RCC 7860 (cell line): ENCODE measurements around the gene FCRL3.
"Not testable (repeated sequence)": the region's sequence is repeated elsewhere in the genome, so short reads cannot be mapped to it uniquely, and the experiment has no call there.

Experiments used
- DNase-seq: peaks from one replicate; pipeline ENCODE4 v3.0.0-alpha.2; 2015; ENCODE audit warnings: low spot score
- FAIRE-seq: peaks from 2 replicates; lab custom pipeline; 2012; peaks lifted over from hg19 to GRCh38; lab: Jason Lieb, UNC

Gene FCRL3, protein sequence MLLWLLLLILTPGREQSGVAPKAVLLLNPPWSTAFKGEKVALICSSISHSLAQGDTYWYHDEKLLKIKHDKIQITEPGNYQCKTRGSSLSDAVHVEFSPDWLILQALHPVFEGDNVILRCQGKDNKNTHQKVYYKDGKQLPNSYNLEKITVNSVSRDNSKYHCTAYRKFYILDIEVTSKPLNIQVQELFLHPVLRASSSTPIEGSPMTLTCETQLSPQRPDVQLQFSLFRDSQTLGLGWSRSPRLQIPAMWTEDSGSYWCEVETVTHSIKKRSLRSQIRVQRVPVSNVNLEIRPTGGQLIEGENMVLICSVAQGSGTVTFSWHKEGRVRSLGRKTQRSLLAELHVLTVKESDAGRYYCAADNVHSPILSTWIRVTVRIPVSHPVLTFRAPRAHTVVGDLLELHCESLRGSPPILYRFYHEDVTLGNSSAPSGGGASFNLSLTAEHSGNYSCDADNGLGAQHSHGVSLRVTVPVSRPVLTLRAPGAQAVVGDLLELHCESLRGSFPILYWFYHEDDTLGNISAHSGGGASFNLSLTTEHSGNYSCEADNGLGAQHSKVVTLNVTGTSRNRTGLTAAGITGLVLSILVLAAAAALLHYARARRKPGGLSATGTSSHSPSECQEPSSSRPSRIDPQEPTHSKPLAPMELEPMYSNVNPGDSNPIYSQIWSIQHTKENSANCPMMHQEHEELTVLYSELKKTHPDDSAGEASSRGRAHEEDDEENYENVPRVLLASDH

DNA sequence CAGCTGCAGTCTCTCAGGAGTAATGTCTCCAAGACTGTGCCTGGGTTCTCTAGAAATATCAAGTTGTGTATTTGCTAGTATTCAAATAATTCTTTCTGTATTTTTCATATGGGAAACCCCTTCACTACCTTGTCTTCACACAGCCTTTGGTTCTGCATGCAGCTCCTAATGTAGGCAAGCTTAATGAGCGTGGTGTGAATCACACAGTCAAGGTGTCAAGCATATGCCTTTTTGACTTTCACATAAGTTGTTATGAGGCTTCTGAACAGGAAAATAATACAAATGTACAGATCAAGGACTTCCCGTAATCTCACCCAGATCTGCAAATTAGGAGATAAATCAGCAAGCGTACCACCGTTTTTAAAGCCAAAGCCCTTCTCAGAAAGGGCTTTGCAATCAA lies at the start of gene FCRL3:
TSS of gene FCRL3 (minus strand) at position 38 of the 400 bp plus-strand sequence. CDS start 280 bp downstream, outside the sequence.
- FAIRE-seq (no peak), DNase-seq (no peak)

DNA sequence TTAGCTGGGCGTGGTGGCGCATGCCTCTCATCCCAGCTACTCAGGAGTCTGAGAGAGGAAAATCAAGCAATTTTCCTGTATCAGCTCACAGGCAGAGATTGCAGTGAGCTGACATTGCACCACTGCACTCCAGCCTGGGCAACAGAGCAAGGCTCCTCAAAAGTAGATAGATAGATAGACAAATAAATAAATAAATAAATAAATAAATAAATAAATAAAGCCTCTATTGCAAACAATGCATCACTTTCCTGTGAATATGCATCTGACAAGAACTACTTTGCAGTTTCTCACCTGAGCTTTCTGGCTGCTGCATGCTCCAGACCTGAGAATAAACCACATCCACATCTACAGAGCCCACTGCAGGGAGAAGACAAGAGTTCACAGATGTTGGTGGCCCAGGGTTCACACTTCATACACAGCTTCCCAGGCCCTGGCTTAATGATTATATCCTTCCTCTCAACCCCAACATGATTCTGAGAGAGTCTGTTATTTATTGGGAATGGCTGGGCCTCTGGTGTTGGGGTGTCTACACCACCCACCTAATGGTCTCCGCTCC lies 47.8 kb upstream of the FCRL3 start:
- no peak for FAIRE-seq
- no peak for DNase-seq

DNA sequence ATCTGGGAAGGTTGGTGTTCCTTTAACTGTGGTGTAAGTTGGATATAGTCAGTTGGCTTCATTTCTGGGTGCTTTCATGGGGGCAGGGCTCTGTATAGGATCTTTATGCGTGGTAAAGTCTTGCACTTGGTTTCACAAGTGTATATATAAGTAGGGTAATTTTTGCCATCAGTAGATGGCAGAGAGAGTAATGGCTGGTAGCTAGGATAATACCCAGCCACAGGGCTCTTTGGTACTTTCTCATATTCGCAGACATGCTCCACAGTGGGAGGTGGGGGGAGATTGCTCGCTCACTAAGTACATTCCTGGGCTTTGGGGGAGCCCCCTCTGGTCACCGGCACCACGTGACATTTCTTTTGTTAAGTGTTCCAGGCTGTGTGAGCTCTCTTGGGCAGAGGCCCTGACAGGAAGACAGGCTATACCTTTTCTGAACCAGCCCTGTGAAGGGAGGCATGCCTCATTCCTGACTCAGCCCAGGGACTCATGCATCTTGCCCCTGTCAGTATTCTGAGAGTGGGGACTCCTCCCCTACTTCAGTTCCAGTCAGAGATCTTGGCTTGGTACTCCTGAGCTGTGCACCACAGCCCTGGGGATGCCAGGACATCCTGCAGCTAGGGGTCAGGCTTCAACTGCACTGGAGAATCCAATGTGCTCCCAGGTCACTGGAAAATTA lies 38.8 kb upstream of the FCRL3 start:
- no peak for FAIRE-seq
- no peak for DNase-seq

DNA sequence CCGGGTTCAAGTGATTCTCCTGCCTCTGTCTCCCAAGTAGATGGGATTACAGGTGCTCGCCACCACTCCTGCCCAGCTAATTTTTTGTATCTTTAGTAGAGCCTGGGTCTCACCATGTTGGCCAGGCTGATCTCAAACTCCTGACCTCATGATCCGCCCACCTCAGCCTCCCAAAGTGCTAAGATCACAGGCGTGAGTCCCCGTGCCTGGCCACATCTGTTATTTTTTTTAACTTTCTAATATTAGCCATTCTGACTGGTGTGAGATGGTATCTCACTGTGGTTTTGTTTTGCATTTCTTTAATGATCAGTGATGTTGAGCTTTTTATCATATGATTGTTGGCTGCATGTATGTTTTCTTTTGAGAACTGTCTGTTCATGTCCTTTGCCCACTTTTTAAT lies 35.4 kb upstream of the FCRL3 start:
- not testable (repeated sequence) for FAIRE-seq, DNase-seq

DNA sequence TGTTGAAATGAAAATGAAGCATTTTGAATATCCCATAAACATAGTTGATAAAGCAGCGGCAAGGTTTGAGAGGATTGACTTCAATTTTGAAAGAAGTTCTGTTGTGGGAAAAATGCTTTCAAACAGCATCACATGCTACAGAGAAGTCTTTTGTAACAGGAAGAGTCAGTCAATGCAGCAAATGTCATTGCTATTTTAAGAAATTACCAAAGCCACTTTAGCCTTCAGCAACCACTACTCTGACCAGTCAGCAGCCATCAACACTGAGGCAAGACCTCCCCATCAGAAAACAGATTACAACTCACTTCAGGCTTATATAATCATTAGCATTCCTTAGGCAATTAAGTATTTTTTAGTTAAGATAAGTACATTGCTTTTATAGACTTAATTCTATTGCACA lies 33.8 kb upstream of the FCRL3 start:
- DNase-seq (no peak), FAIRE-seq (no peak)

DNA sequence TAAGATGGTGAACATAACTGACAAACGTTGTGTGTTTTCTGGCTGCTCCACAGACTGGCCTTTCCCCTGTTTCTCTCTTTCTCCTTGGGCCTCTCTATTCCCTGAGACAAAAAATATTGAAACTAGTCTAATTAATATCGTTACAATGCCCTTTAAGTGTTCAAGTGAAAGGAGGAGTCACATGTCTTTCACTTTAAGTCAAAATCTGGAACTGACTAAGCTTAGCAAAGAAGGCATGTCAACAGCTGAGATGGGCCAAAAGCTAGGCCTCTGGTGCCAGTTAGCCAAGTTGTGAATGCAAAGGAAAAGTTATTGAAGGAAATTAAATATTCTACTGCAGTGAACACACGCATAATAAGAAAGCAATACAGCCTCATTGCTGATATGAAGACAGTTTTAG lies 32.2 kb upstream of the FCRL3 start:
- DNase-seq (no peak), FAIRE-seq (no peak)

DNA sequence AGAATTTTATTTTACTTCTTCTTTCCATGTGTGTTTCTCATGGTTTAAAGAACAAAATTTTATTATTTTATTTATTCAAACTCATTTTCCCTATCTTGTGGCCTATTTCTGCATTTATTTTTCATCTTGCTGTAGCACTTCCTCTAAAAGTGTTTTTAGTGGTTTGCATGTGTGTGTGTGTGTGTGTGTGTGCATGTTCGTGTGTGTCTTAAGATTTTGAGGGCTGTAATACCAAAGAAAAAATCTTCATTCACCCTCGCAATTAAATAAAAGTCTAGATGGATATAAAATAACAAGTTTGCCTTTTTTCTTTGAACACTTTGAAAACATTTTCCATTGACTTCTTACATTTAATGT lies 24.6 kb upstream of the FCRL3 start:
- DNase-seq (no peak), FAIRE-seq (no peak)

DNA sequence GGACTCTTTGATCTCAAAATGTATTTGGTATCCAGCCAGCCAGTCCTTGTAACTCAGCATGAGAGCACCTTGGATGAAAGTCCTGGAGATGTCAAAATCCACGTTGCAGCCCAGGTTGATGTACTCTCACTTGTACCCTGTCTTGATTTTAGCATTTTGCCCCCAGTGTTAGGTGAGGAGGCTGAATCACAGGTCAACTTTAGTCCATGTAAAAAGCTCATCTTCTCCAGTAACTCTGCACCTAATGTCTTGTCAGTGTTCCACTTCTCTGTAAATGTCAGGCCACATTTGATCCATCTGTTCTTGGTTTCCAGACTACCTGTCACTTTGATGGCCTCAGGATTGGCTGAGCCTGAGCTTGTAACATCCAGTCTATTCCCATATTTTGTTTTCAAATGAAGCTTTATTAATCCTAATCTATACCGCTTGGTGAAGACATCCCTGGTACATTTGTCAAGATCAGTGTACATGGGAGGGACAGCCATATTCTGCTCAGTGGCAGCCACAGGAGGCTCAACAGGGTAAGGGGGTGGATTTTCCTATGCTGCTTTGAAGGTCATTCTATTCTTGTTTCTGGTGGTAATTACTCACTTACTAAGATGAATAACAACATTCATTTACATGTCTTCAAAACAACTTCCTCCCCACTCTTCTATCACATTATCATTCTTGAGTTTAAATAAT lies 24.1 kb upstream of the FCRL3 start:
- DNase-seq: no peak
- FAIRE-seq: no peak

DNA sequence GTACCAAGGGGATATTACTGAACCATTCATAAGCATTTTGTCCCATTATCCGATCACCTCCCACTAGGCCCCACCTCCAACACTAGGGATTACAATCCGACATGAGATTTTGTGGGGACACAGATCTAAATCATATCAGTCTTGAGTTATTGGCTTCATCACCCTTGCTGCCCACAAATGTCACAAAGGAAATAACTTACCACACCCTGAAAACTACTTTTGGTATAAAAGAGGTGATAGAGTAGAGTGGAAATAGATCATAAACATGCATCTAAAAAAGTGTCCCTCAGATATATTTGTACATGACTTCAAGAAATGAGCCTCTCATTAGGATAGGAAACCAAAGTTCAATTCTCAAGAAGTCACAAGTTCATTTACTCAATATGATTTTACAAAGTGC lies 22.6 kb upstream of the FCRL3 start:
- no peak for FAIRE-seq
- no peak for DNase-seq

DNA sequence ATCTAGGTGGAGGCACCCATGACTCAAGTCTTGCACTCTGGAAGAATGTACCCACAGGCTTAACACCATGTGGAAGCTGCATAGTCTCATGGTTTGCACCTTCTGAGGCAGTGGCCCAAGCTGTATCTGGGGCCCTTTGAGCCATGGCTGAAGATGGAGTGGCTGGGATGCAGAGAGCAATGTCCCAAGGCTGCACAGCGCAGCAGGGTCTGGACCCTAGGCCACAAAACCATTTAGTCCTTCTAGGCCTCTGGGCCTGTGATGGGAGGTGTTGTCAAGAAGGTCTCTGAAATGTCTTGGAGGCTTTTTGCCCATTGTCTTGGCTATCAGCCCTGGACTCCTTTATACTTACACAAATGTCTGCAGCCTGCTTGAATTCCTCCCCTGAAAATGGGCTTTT lies 21.4 kb upstream of the FCRL3 start:
- no peak for DNase-seq
- FAIRE-seq: no peak

DNA sequence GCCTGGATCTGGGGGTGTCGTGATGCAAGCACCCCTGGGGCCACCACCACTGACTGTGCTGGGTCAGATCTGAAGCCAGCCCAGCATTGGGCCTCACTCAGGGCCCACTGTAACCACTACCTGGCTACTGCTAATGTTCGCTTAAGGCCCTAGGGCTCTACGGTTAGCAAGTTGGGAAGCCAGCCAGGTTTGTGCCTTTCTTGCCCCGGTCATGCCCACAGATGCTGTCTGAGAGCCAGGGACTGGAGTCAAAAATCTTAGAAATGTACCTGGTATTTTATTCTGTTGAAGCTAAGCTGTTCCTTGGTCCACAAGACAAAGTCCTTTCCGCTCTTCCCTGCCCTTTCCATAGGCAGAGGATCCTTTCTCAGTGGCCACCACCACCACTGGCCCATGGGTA lies 15.2 kb upstream of the FCRL3 start:
- no peak for FAIRE-seq
- DNase-seq: no peak

DNA sequence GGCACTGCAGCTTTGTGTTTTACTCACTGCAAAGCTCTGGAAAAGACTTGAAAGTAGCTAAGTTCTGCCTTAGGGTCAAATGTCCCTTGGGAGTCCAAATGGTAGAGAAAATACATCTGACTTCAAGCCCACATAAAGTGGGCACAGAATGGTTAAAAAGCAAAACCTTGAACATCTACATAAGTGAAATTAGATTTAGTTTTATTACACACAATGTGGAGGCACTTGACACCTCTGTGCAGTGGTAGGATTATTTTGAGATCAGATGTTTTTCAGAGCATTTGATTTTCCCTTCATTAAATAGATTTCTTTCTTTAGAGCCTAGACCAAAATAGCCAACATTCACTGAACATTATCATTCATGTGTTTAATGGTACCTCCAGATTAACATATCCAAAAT lies 11.2 kb upstream of the FCRL3 start:
- FAIRE-seq (no peak), DNase-seq (no peak)

DNA sequence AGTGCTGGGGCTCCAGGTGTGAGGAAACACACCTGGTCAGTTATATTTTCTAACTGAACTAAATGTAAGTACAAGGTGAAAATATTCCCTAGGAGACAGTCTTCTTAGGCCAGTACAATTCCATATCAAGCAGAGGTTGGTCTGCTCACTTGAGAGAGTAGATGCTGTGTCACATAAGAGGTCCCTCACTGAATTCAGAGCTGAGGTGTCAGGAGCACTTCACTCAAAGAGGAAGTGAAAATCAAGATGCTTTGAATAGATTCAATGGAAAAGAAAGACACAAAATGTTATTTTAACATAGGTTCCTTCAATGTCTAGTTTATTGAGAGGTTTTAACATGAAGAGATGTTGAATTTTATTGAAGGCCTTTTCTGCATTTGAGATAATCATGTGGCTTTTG lies 4.3 kb upstream of the FCRL3 start:
- FAIRE-seq: no peak
- DNase-seq: no peak

DNA sequence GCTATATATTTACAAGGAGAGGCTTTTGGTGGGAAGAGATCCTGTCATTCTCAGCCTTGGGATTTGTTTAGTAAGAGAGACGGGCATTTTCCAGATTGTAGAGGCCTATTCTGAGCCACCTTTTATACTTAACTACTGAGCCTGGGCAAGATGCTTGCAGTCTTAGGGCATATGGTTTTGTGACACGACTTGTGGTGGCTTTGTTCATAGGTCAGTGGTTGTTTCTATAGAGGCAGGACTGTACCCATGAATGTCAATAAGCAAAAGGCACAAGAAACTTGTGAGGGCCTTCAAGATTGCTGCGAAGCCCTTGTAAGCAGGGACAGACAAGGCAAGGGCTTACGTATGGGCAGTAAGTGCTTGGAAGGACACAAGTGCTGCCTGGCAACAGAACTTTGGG lies 3.4 kb upstream of the FCRL3 start:
- DNase-seq: no peak
- FAIRE-seq: no peak

DNA sequence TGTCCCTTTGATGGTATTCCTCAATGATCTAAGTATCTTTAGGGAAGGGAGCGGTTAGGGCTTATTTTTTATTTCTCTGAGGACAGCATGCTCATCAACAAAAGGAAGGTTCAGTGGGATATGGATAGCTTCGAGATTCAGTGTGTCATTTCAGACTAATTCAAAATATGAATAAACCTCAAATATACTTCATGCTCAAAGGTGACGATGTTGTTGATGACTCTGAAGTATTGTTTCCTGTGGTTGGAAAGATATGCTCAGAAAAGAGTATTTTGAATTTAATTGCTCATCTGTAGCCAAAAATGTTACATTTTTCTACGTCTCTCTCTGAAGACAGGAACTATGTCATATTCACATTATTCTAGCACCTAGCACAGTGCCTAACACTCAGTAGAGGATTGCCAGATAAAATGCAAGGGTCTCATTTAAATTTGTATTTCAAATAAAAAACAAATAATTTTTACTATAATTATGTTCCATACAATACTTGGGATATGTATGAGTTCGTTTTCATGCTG lies 1.8 kb upstream of the FCRL3 start:
- no peak for FAIRE-seq
- DNase-seq: no peak

DNA sequence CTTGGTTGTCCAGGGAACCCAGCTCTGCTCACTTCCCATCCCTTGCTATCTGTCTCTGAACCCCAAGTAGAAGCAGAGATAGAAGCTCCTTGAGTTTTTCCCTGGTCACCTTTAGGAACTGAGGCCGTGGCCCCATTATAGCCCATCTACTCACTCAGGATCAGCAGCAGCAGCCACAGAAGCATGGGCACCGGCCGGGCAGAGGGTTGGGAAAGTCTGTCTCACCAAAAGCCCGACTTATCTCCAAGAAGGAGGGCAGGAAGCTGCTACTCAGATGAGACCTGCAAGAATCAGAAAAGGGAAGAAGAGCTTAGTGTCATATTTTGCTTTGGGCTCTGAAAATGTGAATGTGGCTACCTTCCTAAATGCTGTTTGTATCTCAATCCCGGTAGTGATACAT lies 264 bp downstream of the FCRL3 start:
- DNase-seq (no peak), FAIRE-seq (no peak)

DNA sequence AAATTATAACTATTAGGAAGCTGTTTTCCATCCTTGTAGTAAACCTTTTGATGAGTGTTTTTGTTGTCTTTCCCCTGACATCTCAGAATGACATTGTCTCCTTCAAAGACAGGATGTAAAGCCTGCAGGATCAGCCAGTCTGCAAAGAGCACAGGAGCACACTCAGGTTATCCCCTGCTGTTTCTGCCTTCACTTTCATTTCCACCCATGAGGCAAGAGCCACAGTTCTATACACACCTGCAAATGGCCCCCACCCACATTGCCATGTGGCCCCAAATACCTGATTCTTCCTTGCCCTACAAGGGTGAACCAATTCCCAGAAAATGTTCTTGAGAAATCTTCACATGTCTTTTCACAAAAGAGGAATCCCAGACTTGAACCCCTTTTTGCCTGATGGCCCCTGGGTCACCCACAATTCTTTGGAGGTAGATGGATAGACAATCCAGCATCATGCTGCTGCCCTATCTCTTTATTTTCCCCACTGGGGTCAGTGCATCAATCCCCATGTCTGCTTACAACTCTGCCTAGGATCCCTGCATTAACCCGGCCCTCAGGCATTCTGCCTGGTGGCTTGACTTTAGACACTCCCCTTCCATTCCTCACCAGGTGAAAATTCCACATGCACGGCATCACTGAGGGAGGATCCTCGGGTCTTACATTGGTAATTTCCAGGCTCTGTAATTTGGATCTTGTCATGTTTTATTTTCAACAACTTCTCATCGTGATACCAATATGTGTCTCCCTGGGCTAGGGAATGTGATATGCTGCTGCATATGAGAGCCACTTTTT lies 2.6 kb downstream of the FCRL3 start:
- DNase-seq (no peak), FAIRE-seq (no peak)

DNA sequence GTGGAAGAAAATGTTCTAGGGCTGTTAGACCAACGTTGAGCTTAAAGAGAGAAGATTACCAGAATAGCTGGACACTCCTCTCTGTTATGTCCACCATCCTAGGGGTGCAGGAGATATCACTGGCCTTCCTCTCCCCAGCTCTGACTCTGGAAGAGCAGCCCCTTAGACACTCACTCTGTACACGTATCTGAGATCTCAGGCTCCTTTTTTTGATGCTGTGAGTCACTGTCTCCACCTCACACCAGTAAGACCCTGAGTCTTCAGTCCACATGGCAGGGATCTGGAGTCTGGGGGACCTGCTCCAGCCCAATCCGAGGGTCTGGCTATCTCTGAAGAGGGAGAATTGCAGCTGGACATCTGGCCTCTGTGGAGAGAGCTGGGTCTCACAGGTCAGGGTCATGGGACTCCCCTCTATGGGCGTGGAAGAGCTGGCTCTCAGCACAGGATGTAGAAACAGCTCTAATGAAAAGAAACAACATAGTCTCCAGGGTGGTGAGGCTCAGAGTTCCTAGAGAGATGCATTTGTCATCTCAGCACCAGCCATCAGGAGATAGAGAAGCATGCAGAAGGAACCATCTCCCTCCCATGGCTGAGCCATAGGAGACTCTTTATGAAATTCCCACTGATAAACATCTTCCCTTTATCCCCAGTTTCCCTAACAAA lies 3.5 kb downstream of the FCRL3 start:
- DNase-seq: no peak
- FAIRE-seq: no peak

DNA sequence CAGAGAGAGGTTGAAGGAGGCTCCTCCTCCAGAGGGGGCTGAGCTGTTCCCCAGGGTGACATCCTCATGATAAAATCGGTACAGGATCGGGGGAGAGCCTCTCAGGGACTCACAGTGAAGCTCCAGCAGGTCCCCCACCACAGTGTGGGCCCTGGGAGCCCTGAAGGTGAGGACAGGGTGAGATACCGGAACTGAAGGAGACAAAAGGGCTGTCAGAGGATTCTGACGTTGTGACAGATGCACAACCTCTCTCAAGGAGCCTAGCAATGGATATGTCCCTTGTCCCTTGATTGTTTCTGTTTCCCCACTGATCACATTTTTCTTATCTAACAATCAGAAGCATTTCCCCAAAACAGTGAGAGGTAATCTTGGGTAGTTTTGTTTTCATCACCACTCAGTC lies 5.2 kb downstream of the FCRL3 start:
- no peak for DNase-seq
- no peak for FAIRE-seq
